Cardiac fibroblast (primary cell): ENCODE results near the gene SETD5.

Experiments used
- DNase-seq, 2 donors: peaks; one replicate each; pipeline versions ENCODE4 v3.0.0 to v3.0.0-alpha.2; 2010; ENCODE audit warnings: low read depth in 2 of 2
- H3K4me3 ChIP-seq, 2 donors: replicated peaks in 1 of 2; 1 replicate in 1 of 2; 2 replicates in 1 of 2; pipeline ENCODE4 v1.5.1; 2011; ENCODE audit warnings: low read depth in 2 of 2, low read length in 2 of 2, mild to moderate bottlenecking in 2 of 2, moderate library complexity in 1 of 2
- TF ChIP-seq, protein P1 (sequence below): IDR thresholded peaks from one replicate; pipeline ENCODE4 v1.5.1; 2011; ENCODE audit warnings: low read depth, mild to moderate bottlenecking, low read length, inconsistent platforms

The SETD5 gene

DNA sequence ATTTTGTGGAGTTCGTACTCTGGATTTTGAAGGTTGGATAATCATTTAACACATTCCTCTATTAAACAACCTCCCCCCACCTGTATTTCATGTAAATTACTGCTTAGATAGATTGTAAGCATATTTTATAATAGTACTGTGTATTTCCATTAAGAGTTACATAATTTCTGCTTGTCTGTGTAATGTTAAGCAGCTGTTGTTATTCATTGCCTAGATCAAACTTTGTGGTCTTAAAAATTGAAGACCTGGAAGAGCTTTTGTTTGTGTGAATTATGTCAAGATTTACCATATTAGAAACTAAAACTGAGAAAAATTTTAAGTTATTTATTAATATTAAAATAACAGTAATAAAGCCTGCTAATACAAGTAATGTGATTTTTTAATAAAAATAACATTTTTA, 11.1 kb downstream of the SETD5 start:
- no peak overlapping the region for H3K4me3 ChIP-seq
- DNase-seq = no peak
- TF ChIP-seq, protein P1, sequence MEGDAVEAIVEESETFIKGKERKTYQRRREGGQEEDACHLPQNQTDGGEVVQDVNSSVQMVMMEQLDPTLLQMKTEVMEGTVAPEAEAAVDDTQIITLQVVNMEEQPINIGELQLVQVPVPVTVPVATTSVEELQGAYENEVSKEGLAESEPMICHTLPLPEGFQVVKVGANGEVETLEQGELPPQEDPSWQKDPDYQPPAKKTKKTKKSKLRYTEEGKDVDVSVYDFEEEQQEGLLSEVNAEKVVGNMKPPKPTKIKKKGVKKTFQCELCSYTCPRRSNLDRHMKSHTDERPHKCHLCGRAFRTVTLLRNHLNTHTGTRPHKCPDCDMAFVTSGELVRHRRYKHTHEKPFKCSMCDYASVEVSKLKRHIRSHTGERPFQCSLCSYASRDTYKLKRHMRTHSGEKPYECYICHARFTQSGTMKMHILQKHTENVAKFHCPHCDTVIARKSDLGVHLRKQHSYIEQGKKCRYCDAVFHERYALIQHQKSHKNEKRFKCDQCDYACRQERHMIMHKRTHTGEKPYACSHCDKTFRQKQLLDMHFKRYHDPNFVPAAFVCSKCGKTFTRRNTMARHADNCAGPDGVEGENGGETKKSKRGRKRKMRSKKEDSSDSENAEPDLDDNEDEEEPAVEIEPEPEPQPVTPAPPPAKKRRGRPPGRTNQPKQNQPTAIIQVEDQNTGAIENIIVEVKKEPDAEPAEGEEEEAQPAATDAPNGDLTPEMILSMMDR = no peak

DNA sequence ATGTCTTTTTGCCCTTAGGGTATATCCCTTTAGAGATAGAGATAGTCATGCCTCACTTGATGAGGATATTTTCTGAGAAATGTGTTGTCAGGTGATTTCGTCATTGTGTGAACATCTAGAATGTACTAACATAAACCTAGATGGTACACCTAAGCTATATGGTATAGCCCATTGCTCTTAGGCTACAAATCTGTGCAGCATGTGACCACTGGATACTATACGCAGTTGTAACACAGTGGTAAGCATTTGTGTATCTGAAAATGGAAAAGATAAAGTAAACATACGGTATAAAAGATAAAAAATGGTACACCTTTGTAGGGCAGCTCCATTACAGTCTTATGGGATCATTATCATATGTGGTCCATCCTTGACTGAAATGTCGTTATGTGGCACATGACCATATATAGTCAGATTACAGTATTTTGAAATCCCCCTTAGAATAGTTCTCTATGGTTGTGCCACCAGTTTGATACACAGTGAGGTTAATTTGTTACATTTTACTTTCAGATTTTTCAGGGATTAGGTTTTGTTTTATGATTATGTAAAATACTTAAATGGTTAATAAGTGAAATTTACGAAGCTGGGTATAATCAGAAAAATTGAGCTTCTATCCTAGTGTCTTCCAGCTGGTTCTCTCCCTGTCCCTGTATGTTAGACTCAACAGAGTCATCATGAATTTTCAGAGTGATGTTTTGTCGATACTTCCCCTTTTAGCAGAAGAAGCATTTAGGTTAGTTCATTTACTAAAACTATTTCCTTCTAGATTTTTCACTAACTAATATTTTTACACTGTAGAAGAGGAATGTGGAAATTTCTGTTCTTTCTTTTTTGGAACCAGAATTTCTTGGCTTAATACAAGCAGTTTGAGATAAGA, 12.8 kb downstream of the SETD5 start:
- TF ChIP-seq, protein P1 = no peak
- no peak overlapping the region for H3K4me3 ChIP-seq
- no peak for DNase-seq

DNA sequence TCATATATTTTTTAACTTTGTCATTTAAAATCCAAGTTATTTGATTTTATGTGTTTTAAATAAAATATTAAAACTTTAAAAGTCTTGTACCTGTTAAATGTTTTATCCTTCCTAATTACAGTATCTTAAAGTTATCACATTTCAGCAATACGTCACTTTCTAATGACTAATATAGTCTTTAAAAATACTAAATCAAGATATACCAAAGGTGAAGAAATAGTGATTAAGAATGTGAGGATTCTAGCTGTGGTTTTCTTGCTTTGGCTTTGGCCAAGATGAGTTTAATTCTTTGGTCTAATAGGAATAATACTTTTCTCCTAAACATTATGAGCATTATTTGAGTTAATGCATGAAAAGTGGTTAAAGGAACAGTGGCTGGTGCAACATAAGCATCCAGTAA, 13.9 kb downstream of the SETD5 start:
- H3K4me3 ChIP-seq = no peak overlapping the region
- TF ChIP-seq, protein P1 = no peak
- no peak for DNase-seq

DNA sequence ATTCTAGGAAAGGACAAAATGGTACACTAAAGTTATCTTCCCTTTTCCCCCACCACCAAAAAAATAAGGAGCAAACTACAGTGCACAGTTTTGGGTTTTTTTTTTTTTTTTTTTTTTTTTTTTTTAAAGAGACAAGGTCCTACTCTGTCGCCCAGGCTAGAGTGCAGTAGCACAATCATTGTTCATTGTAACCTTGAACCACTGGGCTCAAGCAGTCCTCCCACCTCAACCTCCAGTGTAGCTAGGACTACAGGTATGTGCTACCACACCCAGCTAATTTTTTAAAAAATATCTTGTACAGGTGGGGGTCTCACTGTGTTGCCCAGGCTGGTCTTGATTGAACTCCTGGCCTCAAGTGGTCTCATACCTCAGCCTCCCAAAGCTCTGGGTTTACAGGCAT, 14.9 kb downstream of the SETD5 start:
- TF ChIP-seq, protein P1 = no peak
- H3K4me3 ChIP-seq = no peak overlapping the region

DNA sequence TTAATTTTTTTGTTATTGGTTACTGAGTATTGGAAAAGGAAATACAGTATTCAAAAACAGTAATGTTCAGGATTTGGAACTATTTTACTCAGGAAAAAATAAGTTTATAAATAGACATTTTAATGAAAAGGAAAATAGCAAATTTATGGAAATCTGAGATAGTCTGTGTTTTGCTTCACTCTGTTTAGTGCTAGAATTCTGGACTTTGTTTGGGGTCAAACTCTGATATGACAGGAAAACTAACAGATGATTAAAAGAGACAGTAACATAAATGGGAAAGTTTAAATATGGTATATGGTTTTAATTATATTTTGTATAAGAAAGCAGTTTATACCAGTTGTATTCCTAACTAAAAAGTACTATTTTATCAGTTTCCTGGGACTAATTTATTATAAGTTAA, 17.4 kb downstream of the SETD5 start:
- TF ChIP-seq, protein P1 = no peak
- no peak for DNase-seq
- H3K4me3 ChIP-seq = no peak overlapping the region

More for the DNA sequence above, 14.9 kb downstream of the SETD5 start:
- DNase-seq = no peak

DNA sequence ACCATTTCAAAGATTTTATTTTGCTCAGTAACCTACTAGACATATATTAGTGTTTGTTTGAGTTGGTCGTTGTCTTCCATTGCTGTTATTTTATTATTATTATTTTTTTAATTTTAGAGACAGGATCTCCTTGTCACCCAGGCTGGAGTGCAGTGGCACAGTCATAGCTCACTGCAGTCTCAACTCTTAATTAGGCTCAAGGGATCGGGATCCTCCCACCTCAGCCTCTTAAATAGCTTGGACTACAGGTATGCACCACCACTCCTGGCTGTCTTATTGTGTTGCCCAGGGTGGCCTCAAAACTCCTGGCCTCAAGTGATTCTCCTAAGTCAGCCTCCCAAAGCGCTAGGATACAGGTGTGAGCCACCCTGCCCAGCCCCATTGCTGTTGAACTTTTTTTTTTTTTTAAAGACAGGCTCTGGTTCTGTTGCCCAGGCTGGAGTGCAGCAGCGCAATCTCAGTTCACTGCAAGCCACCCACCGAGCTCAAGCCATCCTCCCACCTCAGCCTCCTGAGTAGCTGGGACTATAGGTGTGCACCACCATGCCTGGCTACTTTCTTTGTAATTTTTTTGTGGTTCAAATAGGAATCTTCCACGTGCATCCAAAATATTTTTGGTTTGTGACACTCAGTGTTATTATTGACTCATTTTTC, 18.2 kb downstream of the SETD5 start:
- no peak overlapping the region for H3K4me3 ChIP-seq
- TF ChIP-seq, protein P1 = no peak
- no peak for DNase-seq
